ENCODE measurements around the gene TIMP3. TPM values are rescaled to one million over a fixed set of nuclear protein-coding genes. Genes with fewer than 3 reads are reported as not detected.
A peak's percentile ranks its signal among the peaks of the same experiment; 100 is the strongest.

The TIMP3 gene
- total and polyA plus RNA-seq, 2 experiments from 2014 or later = 85.9 to 91.3 TPM

GRCh38 chr22:32862083-32862482, 60.6 kb downstream of the TIMP3 start:
- Histone ChIP-seq H3K27ac (no peak overlapping the region), H3K4me3 (no peak overlapping the region), H3K27me3 (no peaks in the 10 kb centered on the region), H3K36me3 (peaks cover 11% of the 10 kb centered on the region), H3K4me1 (ENCODE audit: low read depth) (peaks cover 27% of the 10 kb centered on the region), H3K9me3 (ENCODE audit: low read depth) (no peaks in the 10 kb centered on the region)
- TF ChIP-seq, protein P1, sequence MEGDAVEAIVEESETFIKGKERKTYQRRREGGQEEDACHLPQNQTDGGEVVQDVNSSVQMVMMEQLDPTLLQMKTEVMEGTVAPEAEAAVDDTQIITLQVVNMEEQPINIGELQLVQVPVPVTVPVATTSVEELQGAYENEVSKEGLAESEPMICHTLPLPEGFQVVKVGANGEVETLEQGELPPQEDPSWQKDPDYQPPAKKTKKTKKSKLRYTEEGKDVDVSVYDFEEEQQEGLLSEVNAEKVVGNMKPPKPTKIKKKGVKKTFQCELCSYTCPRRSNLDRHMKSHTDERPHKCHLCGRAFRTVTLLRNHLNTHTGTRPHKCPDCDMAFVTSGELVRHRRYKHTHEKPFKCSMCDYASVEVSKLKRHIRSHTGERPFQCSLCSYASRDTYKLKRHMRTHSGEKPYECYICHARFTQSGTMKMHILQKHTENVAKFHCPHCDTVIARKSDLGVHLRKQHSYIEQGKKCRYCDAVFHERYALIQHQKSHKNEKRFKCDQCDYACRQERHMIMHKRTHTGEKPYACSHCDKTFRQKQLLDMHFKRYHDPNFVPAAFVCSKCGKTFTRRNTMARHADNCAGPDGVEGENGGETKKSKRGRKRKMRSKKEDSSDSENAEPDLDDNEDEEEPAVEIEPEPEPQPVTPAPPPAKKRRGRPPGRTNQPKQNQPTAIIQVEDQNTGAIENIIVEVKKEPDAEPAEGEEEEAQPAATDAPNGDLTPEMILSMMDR (IDR thresholded peaks at IDR 0.05; ENCODE audit: low read depth, low read length) = no peak
- no peak for DNase-seq (ENCODE audit: low read depth in 1 of 2, low spot score in 1 of 2)

GRCh38 chr22:32862936-32863661, 61.6 kb downstream of the TIMP3 start:
- no peaks in the 10 kb centered on the region for H3K27me3 ChIP-seq
- H3K36me3 ChIP-seq = peaks cover under 1% of the 10 kb centered on the region
- no peaks in the 10 kb centered on the region for H3K9me3 ChIP-seq (ENCODE audit: low read depth)
- no peak overlapping the region for H3K4me3 ChIP-seq
- peak overlapping the region; percentile 49 for H3K27ac ChIP-seq
- DNase-seq (ENCODE audit: low read depth in 1 of 2, low spot score in 1 of 2) = peak in 1 of 2 donors; percentile 35
- TF ChIP-seq, protein P1 (IDR thresholded peaks at IDR 0.05; ENCODE audit: low read depth, low read length) = no peak
- peaks cover 27% of the 10 kb centered on the region for H3K4me1 ChIP-seq (ENCODE audit: low read depth)

- Histone ChIP-seq H3K36me3 (no peaks in the 10 kb centered on the region), H3K4me1 (ENCODE audit: low read depth) (peaks cover 27% of the 10 kb centered on the region), H3K4me3 (no peak overlapping the region), H3K27ac (no peak overlapping the region), H3K9me3 (ENCODE audit: low read depth) (no peaks in the 10 kb centered on the region), H3K27me3 (no peaks in the 10 kb centered on the region)
- TF ChIP-seq, protein P1 (IDR thresholded peaks at IDR 0.05; ENCODE audit: low read depth, low read length) = no peak
- no peak for DNase-seq (ENCODE audit: low read depth in 1 of 2, low spot score in 1 of 2)
Observed at GRCh38 chr22:32864041-32864440, 62.5 kb downstream of the TIMP3 start.

DNA sequence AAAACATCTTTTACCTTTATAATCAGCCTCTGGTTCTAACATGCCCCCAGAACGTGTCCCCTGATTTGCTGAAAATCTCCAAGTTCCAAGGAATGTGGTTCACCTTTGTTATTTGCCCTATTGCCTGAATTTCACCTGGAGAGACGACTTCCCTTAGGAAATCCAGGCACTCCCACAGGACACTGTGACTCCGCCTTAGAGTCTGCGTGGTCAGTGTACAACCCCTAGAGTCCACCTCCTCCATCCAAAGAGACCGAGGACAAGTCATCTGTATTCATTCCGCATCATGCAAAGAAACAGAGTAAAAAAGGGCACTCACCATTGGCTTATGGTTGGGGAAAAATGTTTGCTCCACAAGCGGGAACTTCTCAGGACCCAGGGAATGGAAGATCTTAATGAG, 63.1 kb downstream of the TIMP3 start:
- no peaks in the 10 kb centered on the region for H3K9me3 ChIP-seq (ENCODE audit: low read depth)
- H3K4me3 ChIP-seq = no peak overlapping the region
- no peaks in the 10 kb centered on the region for H3K27me3 ChIP-seq
- TF ChIP-seq, protein P1 (IDR thresholded peaks at IDR 0.05; ENCODE audit: low read depth, low read length) = no peak
- no peaks in the 10 kb centered on the region for H3K36me3 ChIP-seq
- no peak overlapping the region for H3K27ac ChIP-seq
- no peak for DNase-seq (ENCODE audit: low read depth in 1 of 2, low spot score in 1 of 2)
- peaks cover 27% of the 10 kb centered on the region for H3K4me1 ChIP-seq (ENCODE audit: low read depth)

GRCh38 chr22:32866953-32867352, 65.4 kb downstream of the TIMP3 start:
- no peaks in the 10 kb centered on the region for H3K27me3 ChIP-seq
- no peaks in the 10 kb centered on the region for H3K36me3 ChIP-seq
- peaks cover 12% of the 10 kb centered on the region for H3K4me1 ChIP-seq (ENCODE audit: low read depth)
- no peaks in the 10 kb centered on the region for H3K9me3 ChIP-seq (ENCODE audit: low read depth)
- TF ChIP-seq, protein P1 (IDR thresholded peaks at IDR 0.05; ENCODE audit: low read depth, low read length) = no peak
- DNase-seq (ENCODE audit: low read depth in 1 of 2, low spot score in 1 of 2) = no peak
- no peak overlapping the region for H3K4me3 ChIP-seq
- H3K27ac ChIP-seq = no peak overlapping the region

Measured in cardiac muscle cell (in vitro differentiated cells and primary cell).